Mucosa of rectum (tissue), 2 donors: ENCODE measurements around the gene BCL3.

Source experiments
- H3K27ac ChIP-seq, 2 donors: one replicate each; pipeline ENCODE4 v1.7.0; 2013; ENCODE audit warnings: inconsistent platforms in 2 of 2, low read depth in 2 of 2, low read length in 2 of 2
- H3K27me3 ChIP-seq, 2 donors: one replicate each; pipeline ENCODE4 v1.7.0; 2013; ENCODE audit warnings: low read length in 2 of 2; ENCODE audit not compliant: control insufficient read depth in 2 of 2, insufficient read depth in 2 of 2
- H3K36me3 ChIP-seq, 2 donors: one replicate each; pipeline ENCODE4 v1.7.0; 2013; ENCODE audit warnings: low read length in 2 of 2; ENCODE audit not compliant: control insufficient read depth in 2 of 2, insufficient read depth in 2 of 2
- H3K4me1 ChIP-seq, 2 donors: one replicate each; pipeline ENCODE4 v1.7.0; 2013; ENCODE audit warnings: low read length in 2 of 2, mild to moderate bottlenecking in 1 of 2; ENCODE audit not compliant: control insufficient read depth in 2 of 2, insufficient read depth in 2 of 2
- H3K4me3 ChIP-seq, 2 donors: one replicate each; pipeline ENCODE4 v1.7.0; 2013; ENCODE audit warnings: low read length in 2 of 2
- H3K9ac ChIP-seq, 2 donors: one replicate each; pipeline ENCODE4 v1.7.0; 2013; ENCODE audit warnings: low read length in 2 of 2, low read depth in 1 of 2, mild to moderate bottlenecking in 1 of 2
- H3K9me3 ChIP-seq, 2 donors: one replicate each; pipeline ENCODE4 v1.7.0; 2013; ENCODE audit warnings: low read length in 2 of 2; ENCODE audit not compliant: control insufficient read depth in 2 of 2
- donor health status: healthy.
- donor health status: Normal muscosa, but diverticular disease.

The BCL3 gene

DNA sequence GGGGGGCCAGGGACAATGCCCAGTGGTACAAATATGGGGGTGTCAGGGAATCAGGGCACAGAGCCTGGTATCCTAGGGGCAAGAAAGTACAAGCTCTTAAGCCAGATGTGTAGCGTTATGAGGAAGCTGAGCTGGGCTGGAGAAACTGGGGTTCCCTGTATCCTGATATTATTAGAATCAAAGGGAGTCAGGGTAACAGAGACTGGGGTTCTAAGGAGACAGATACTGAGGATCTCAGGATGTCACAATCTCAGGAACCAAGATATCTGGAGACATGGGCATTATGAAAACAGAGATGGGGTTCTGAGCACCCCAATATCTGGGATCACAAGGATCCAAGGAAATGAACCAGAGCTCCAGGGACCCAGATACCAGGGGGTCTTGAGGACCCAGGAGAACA, 784 bp downstream of the BCL3 start:
- Histone ChIP-seq H3K4me3 (peak overlapping the region; percentile 86 to 91), H3K27me3 (no peaks in the 10 kb centered on the region), H3K36me3 (peaks cover 9 to 18% of the 10 kb centered on the region in 2 donors), H3K9me3 (no peaks in the 10 kb centered on the region), H3K4me1 (peaks cover 65 to 77% of the 10 kb centered on the region in 2 donors), H3K9ac (peak overlapping the region; percentile 88 to 92), H3K27ac (peak overlapping the region; percentile 93 to 99)

DNA sequence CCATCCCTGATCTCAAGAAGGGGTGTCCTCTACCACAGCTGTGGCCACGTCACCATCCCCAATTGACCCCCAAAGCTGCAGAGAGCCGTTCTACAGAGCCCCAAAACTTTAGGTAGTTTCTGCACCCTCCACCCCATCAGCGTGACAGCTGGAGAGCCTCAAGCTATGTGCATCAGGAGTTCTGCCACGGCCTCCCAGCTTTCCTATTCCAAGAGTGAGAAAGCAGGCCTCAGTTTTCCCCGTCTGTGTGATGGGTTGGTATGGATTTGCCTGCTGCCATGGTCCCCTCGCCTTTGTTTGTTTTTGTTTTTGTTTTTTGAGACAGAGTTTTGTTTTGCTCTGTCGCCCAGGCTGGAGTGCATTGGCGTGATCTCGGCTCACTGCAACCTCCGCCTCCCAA, 1.5 kb downstream of the BCL3 start:
- Histone ChIP-seq H3K4me1 (peaks cover 64 to 76% of the 10 kb centered on the region in 2 donors), H3K27ac (peak overlapping the region; percentile 93 to 99), H3K9ac (peak overlapping the region; percentile 88 to 92), H3K9me3 (no peaks in the 10 kb centered on the region), H3K4me3 (peak overlapping the region; percentile 86 to 91), H3K36me3 (peaks cover 9 to 18% of the 10 kb centered on the region in 2 donors), H3K27me3 (no peaks in the 10 kb centered on the region)

DNA sequence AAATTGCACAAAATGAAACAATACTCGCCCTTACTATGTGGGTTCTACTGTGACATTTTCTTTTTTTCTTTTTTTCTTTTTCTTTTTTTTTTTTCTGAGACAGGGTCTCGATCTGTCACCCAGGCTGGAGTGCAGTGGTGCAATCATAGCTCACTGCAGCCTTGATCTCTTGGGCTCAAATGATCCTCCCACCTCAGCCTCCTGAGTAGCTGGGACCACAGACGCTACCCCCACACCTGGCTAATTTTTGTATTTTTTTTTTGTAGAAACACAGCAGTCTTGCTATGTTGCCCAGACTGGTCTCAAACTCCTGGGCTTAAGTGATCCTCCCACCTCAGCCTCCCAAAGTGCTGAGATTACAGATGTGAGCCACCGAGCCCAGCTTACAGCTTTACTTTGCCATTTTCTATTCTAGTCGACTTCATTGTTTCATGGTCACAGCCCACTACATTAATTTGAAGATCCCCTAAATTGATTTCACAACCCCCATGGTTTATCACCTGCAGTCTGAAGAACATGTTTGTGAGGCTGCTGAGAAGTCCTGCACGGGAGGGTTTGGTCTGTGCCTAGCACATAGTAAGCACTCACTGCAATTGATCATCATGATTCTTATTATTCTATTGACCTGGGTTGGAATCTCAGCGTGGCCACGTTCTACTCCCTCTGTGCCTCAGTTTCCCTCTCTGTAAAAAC, 3.8 kb downstream of the BCL3 start:
- no peaks in the 10 kb centered on the region for H3K27me3 ChIP-seq
- no peaks in the 10 kb centered on the region for H3K9me3 ChIP-seq
- H3K9ac ChIP-seq, result peak overlapping the region; percentile 45 to 66
- H3K4me3 ChIP-seq, result peak overlapping the region in 1 of 2 donors; percentile 72
- H3K36me3 ChIP-seq, result peaks cover 17 to 33% of the 10 kb centered on the region in 2 donors
- peaks cover 55 to 64% of the 10 kb centered on the region in 2 donors for H3K4me1 ChIP-seq
- H3K27ac ChIP-seq, result peak overlapping the region; percentile 95 to 97

DNA sequence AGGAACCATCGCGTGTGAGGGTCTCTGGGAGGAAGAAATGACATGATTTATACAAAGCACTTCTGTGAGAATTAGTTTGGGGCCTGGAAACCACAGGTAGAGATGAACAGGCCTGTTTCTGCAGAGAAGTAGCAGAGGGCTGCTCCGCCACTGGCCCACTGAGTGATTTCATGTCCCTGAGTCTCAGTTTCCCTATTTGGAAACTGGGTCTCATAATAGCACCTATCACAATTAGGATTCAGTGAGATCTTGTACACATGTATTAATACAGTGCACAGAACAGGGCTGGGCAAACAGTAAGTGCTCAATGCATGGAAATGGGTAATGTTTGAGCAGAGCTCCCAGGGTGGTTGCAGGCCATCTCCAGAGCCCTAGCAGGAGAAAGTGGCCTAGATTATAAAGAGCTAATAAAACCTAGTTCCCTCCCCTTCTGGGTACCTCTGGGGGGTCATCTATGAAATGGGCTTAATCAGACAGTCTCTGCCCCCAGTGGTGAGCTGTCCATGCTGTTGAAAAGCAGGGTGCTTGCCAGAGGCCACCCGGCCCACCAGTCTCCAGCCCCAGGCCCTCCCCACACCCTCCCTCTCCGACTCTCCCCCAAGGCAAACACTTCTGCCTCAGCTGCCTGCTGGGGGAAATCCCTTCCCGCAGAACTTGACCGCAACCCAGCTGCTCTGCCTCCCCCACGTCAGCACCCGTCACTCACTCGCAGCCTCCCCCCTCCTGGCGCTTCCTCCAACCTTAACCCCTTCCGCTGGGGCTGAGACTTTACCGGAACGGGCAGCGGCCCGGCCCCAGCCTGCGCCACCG, 4.5 kb downstream of the BCL3 start:
- no peaks in the 10 kb centered on the region for H3K9me3 ChIP-seq
- peak overlapping the region; percentile 95 to 97 for H3K27ac ChIP-seq
- peaks cover 24 to 40% of the 10 kb centered on the region in 2 donors for H3K36me3 ChIP-seq
- H3K4me1 ChIP-seq, result peaks cover 53 to 58% of the 10 kb centered on the region in 2 donors
- H3K9ac ChIP-seq, result peak overlapping the region; percentile 45 to 66
- H3K27me3 ChIP-seq, result no peaks in the 10 kb centered on the region
- H3K4me3 ChIP-seq, result peak overlapping the region; percentile 62 to 72

DNA sequence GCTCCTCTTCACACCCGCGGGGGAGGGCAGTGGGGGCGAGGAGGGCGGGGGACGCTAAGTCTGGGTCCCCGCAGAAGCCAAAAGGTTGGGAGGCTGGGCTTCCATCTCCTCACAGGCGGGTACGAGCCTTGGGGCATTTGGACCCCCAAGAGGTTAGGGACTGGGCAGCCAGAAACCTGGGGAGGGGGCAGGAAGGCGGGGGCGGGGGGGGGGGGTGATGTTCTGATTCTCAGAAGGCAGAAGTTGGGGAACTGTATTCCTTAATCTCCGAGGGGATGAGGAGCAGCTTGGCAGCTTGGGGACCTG, 5.1 kb downstream of the BCL3 start:
- Histone ChIP-seq H3K9ac (peak overlapping the region; percentile 74 to 97), H3K4me1 (peaks cover 53 to 56% of the 10 kb centered on the region in 2 donors)

DNA sequence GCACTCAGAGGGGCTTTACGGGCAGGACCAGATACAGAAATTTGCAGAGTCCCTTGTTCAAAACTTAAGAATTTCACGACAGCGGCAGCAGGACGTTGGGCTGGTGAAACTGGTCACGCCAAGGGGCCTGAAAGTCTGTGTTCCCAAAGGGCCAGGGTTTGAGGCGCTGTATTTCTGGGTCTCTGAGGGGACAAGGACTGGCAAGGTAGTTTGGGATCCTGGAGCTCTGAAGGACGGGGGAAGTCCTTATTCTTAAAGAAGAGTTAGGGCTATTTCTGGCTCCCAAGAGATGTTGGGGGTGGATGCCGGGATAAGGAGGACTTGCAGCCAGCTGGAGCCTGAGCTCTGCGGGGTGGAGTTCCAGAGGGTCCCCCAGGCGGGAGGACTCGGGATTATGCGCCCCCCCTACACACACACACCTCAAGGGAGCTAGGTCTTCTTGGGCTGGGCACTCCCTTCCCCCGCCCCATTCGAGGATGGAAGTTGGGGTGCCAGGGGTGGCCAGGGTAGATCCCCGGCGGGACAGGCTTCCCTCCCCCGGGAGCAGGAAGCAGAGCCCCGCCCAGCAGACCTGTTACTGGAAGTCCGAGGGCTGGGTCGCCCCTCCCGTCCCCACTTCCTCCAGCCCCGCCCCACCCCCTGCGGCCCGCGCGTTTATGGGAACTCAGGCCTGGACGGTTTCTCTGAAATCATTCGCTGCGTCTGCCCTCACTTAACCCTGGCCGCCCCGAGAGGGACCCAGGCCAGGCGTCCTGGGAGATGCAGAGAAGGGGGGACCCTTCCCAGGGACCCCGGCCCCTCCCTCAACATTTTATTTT, 5.6 kb downstream of the BCL3 start:
- Histone ChIP-seq H3K36me3 (peaks cover 32 to 47% of the 10 kb centered on the region in 2 donors), H3K9me3 (no peaks in the 10 kb centered on the region), H3K27me3 (no peaks in the 10 kb centered on the region), H3K4me3 (peak overlapping the region; percentile 62 to 72), H3K27ac (peak overlapping the region; percentile 95 to 97), H3K4me1 (peaks cover 53 to 56% of the 10 kb centered on the region in 2 donors), H3K9ac (peak overlapping the region; percentile 74 to 97)

More for the DNA sequence above, 5.1 kb downstream of the BCL3 start:
- Histone ChIP-seq H3K27me3 (no peaks in the 10 kb centered on the region), H3K27ac (peak overlapping the region; percentile 95 to 97), H3K36me3 (peaks cover 29 to 45% of the 10 kb centered on the region in 2 donors), H3K4me3 (peak overlapping the region; percentile 62 to 72), H3K9me3 (no peaks in the 10 kb centered on the region)

DNA sequence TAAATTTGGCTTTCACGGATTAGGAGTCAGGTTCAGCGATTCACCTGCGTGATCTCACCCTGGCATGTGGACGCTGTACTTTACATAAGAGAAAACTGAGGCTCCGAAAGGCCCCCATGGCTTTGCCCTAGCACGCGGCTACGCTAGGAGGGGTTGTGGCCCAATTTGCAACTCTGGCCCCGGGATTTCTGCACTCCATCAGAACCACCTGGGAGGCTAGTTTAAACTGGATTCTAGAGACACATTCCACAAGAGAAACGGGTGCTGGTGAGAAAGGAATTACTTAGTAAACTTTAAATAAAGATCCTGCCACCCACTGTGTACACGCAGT, 6.2 kb downstream of the BCL3 start:
- H3K4me3 ChIP-seq, result peak overlapping the region; percentile 62 to 65
- peak overlapping the region; percentile 65 to 74 for H3K9ac ChIP-seq
- peaks cover 32 to 49% of the 10 kb centered on the region in 2 donors for H3K36me3 ChIP-seq
- H3K4me1 ChIP-seq, result peaks cover 48 to 50% of the 10 kb centered on the region in 2 donors
- no peaks in the 10 kb centered on the region for H3K9me3 ChIP-seq
- H3K27ac ChIP-seq, result peak overlapping the region; percentile 95 to 97
- H3K27me3 ChIP-seq, result no peaks in the 10 kb centered on the region

DNA sequence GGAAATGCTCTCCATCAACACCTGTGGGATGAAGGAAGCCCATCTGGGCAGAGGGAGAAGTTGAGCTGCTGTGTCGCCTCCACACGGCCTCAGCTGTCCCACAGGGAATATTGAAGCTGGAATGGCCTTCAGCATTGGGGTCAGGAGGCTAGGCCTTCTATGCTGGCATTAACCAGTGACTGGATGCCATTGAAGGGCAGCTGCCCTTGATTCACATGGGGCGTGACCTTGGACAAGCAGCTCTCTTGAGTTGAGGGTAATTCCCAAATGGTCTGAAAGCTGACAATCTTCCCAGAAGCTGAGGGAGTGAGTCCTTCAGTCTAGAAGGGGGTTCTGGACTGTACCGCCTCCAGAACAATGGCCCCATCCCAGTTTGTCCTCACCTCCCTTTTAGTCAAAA, 6.7 kb downstream of the BCL3 start:
- Histone ChIP-seq H3K27ac (peak overlapping the region; percentile 95 to 97), H3K36me3 (peaks cover 32 to 53% of the 10 kb centered on the region in 2 donors), H3K4me1 (peaks cover 43 to 47% of the 10 kb centered on the region in 2 donors), H3K9me3 (no peaks in the 10 kb centered on the region), H3K27me3 (no peaks in the 10 kb centered on the region), H3K9ac (peak overlapping the region; percentile 65 to 74), H3K4me3 (peak overlapping the region; percentile 62 to 65)

DNA sequence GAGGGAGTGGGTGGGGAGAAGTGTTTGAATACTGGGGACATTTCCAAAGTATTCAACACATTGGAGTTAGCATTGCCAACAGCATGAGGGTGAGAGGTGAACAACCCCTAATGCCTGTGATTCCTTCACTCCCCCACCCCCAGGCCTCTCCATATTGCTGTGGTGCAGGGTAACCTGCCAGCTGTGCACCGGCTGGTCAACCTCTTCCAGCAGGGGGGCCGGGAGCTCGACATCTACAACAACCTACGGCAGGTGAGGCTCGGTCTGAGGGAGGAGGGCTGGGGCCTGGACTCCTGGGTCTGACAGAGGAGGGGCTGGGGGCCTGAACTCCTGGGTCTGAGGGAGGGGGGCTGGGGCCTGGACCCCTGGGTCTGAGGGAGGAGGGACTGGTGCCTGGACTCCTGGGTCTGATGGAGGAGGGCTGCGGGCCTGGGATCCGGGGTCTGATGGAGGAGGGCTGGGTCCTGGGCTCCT, 7.6 kb downstream of the BCL3 start:
- Histone ChIP-seq H3K9me3 (no peaks in the 10 kb centered on the region), H3K27ac (peak overlapping the region; percentile 6 to 65), H3K4me1 (peaks cover 35 to 38% of the 10 kb centered on the region in 2 donors), H3K27me3 (no peaks in the 10 kb centered on the region), H3K4me3 (no peak overlapping the region), H3K9ac (no peak overlapping the region), H3K36me3 (peaks cover 32 to 50% of the 10 kb centered on the region in 2 donors)
